Measurements from ENCODE around the gene LRRC42.

Gene LRRC42

DNA sequence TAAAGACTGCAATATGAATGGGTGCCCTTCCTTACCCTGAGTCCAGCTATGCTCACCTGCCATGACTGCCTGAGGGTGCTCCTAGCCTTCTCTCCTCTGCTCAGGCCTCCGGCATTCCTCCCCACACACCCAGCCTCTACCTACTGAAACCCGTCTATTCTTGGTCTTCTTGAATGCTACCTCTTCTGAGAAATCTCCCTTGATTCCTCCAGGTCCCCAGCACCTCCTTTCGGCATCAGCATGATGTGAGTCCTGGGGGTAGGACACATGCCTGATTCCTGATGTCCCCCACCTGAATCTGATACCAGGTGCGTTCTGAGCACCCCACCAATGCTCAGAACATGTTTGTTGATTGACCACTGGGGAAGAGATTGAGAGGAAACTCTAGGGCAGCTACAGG lies 63.3 kb downstream of the LRRC42 start:
- DNase-seq, result no peak

- no peak for DNase-seq
Measured at GRCh38 chr1:54010415-54011117, 64.4 kb downstream of the LRRC42 start.

DNA sequence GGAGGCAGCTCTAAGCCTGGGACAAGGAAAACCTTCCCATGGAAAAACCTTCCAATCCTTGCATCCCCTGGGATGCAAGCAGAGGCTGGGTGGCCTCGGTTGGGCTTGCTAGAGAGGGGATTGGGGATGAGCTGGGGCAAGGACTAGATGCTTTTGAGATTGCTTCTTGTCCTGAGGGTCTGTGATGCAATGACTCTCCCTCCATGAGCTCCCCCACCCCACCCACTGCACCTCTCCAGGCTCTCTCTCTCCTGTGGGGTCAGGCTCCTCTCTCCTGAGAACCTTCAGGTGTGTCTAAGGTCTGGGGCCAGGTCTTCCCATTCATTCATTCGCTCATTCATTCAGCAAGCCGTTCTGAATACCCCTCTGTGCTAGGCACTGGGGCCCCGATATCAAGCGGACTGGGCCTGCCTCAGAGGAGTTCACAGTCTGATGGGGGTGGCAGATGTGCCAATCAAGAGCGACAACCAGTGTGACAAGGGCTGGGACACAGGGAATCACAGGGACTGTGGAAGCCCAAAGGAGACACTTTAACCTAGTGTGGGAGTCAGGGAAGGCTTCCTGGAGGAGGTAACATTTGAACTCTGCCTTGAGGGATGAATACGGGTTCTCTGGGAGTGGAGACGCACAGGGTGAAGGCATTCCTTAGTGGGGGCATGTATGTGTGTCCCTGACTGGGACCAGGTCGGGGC lies 65.3 kb downstream of the LRRC42 start:
- no peak for DNase-seq

- no peak for DNase-seq
Measured at GRCh38 chr1:54012008-54012325, 65.8 kb downstream of the LRRC42 start.

- DNase-seq, result no peak
Measured at GRCh38 chr1:54012863-54013262, 66.7 kb downstream of the LRRC42 start.

- DNase-seq, result no peak
Measured at GRCh38 chr1:54013393-54014008, 67.4 kb downstream of the LRRC42 start.

GRCh38 chr1:54014009-54014629 lies 68.0 kb downstream of the LRRC42 start:
- DNase-seq, result no peak

- DNase-seq, result no peak
Measured at GRCh38 chr1:54016343-54017282, 70.5 kb downstream of the LRRC42 start.

All from activated CD4-positive, alpha-beta T cell treated with anti-CD3 and anti-CD28 coated beads, Interleukin-10, Interleukin-2, amounts not matched to agents 100 ng/mL and 50 ng/mL, durations not matched to agents 16 hours and 8 hours (primary cell).